ENCODE data around the gene RNH1. TPM values are rescaled to one million over a fixed set of nuclear protein-coding genes. Genes with fewer than 3 reads are reported as not detected.

RNH1 gene
- total RNA-seq, 1 donor from 2014 or later: 210 TPM

Other genes with a start within 250 kb of the RNH1 start
- gene NLRP6, start 228.8 kb downstream of the RNH1 start, total RNA-seq: not detected in 2 replicates
- gene PGGHG, start 218.1 kb downstream of the RNH1 start, total RNA-seq: 6.7 and 13.9 TPM in 2 replicates
- not detected in 2 replicates for gene IFITM5, start 207.7 kb downstream of the RNH1 start, total RNA-seq
- 23.1 and 91.9 TPM in 2 replicates for gene IFITM2, start 199.4 kb downstream of the RNH1 start, total RNA-seq
- gene IFITM1, start 193.2 kb downstream of the RNH1 start, total RNA-seq: 1.0 and 1.1 TPM in 2 replicates
- 30.9 and 86.0 TPM in 2 replicates for gene IFITM3, start 186.4 kb downstream of the RNH1 start, total RNA-seq
- 0.51 and 0.89 TPM in 2 replicates for gene B4GALNT4, start 137.7 kb downstream of the RNH1 start, total RNA-seq
- gene PKP3, start 113.0 kb downstream of the RNH1 start, total RNA-seq: 0.38 and 0.39 TPM in 2 replicates
- 33.6 and 44.0 TPM in 2 replicates for gene SIGIRR, start 92.2 kb downstream of the RNH1 start, total RNA-seq
- 1.4 and 2.7 TPM in 2 replicates for gene ANO9, start 65.2 kb downstream of the RNH1 start, total RNA-seq
- gene PTDSS2, start 57.0 kb downstream of the RNH1 start, total RNA-seq: 19.4 and 40.2 TPM in 2 replicates
- gene HRAS, start 28.3 kb upstream of the RNH1 start, total RNA-seq: 43.7 and 50.6 TPM in 2 replicates
- gene LRRC56, start 30.3 kb upstream of the RNH1 start, total RNA-seq: 0.26 and 0.51 TPM in 2 replicates
- 0.90 and 2.0 TPM in 2 replicates for gene LMNTD2, start 53.5 kb upstream of the RNH1 start, total RNA-seq
- 13.9 and 17.4 TPM in 2 replicates for gene RASSF7, start 53.7 kb upstream of the RNH1 start, total RNA-seq
- 16.8 and 23.8 TPM in 2 replicates for gene PHRF1, start 69.2 kb upstream of the RNH1 start, total RNA-seq
- gene IRF7, start 108.7 kb upstream of the RNH1 start, total RNA-seq: 6.7 and 16.2 TPM in 2 replicates
- gene CDHR5, start 117.7 kb upstream of the RNH1 start, total RNA-seq: not detected in 2 replicates
- gene SCT, start 119.9 kb upstream of the RNH1 start, total RNA-seq: not detected in 2 replicates
- gene DRD4, start 130.0 kb upstream of the RNH1 start, total RNA-seq: under 0.01 TPM in 1 of 2 replicates, not detected in the other
- 30.9 and 37.6 TPM in 2 replicates for gene DEAF1, start 188.0 kb upstream of the RNH1 start, total RNA-seq
- 7.6 and 15.3 TPM in 2 replicates for gene TMEM80, start 188.6 kb upstream of the RNH1 start, total RNA-seq
- 2.7 and 3.0 TPM in 2 replicates for gene EPS8L2, start 199.0 kb upstream of the RNH1 start, total RNA-seq
- 112 and 113 TPM in 2 replicates for gene TALDO1, start 240.2 kb upstream of the RNH1 start, total RNA-seq